HG02970 (cell line): Measurements from ENCODE around the gene GALNT7.

Source experiments
- ATAC-seq: cut with Tn5 transposase; IDR thresholded peaks from one replicate; pipeline ENCODE4 v1.9.1; 2021; ENCODE audit warnings: mild to moderate bottlenecking, moderate library complexity, moderate number of reproducible peaks; ENCODE audit not compliant: unreplicated experiment, low FRiP score

The GALNT7 gene

DNA sequence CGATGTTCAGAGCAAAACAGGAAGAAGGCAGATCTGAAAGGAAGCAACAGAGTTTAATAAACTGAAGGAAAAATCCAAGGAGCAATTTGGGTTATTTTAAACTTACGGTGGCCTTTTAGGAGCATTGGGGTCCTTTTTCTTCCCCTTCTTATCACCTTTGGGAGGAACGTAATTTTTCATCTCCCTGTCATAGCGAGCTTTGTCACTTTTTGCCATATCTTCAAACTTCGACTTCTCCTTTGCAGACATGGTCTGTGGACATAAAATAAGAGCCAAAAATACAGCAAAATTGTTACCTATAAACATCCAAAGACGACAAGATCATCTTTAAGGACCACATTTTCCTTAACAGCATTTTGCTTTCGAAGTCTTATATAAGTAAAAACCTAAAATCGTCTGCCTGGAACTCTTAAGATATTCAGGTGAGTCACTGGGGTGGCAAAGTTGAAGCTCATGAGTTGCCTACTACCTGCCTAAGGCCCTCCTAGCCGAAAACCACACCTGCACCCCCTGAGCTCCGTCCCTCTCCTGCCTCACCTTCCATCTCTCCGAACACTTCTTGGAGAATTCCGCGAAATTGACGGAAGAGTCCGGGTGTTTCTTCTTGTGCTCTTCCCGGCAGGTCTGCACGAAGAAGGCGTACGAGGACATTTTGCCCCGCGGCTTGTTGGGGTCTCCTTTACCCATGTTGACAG is 164.5 kb downstream of the GALNT7 start:
- ATAC-seq = no peak

GRCh38 chr4:173333658-173334084 is 165.1 kb downstream of the GALNT7 start:
- ATAC-seq = no peak

- peak; percentile 96 for ATAC-seq
These were observed 165.7 kb downstream of the GALNT7 start, which contains the start of gene HMGB2 for GRCh38 chr4:173334085-173334890. HMGB2 (minus strand) TSS chr4:173334358; CDS start chr4:173333649, 709 bp downstream.

DNA sequence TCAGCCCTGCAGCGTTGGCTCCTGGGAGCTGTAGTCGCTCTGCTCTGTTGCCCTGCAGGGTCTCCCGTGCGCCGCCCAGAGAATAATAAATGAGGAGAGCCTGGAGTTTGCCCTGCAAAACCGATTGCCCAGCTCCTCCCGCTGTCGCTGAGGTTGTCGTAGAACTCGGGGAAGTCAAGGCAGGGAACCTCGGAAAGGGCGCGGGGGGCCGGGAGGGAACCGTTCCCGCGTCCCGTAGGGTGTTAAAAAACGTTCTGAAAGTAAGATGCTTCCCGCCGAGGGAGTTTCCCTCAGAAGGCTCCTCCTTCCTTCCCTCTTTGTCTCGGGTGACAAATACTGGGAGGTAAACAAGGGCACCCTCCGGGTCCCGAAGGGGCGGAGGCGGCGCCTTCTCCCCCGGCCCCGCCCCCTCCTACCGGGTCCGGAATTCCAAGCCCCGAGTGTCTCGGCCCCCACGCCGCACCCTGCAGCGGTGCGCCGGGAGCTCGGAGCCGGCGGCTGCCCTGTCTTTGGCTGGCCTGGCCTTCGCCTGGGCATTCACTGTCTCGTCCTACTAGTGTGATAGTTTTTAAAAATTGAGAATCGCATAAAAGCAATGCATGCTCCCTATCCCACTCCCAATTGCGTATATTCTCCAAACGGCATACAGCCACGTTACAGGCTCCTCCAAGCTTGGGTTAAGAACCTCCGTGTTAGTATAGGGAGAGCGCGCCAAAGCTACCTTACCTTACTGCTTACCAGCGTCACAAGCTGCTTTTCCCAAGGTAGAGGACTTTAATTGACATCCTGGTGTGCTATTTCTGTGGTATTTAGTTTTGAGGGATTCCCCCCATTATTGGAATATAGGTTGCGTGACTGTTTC is 166.5 kb downstream of the GALNT7 start:
- peak; percentile 29 for ATAC-seq

GRCh38 chr4:173337463-173337862 is 168.9 kb downstream of the GALNT7 start:
- no peak for ATAC-seq

DNA sequence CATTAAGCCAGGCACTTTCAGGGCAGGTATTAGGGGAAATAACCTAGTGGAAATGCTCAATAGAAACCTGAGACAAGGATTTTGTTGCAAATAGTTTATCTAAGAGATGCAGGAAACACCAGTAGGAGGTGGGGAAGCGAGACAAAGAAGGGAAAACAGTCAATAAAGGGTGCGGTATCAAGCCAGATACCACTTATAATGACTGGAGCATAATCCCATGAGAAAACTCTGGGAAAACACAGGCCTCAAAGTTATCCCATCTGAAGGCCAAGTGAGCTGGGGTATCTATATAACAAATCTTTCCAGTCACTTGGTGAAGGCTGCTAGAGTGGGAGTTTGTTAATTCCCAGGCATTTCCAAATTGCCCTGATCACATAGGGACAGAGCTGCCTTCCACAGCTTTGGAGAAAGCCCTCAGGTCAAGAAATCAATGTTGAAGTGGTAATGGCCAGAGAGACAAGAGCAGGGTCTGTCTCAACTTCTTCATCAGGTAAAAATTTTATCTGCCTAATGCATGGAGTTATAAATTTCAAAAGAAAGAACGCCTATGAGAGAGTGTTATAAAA is 175.3 kb downstream of the GALNT7 start:
- no peak for ATAC-seq

DNA sequence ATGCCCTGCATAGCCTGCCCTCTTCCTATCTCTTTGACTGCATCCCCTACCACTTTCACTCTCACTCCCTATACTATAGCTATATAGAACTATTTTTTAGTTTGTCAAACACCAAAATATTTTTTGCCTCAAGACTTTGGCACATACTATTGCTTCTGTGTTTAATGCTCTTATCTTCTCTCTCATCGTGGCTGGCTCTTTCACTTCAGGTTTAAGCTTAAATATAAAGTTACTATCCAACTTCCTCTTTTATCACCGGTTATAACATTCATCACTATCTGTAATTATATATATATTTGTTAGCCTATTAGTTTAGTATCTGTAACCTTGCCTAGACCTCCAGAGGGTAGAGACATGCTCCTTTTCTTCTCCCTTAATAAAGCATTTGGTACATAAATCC is 177.0 kb downstream of the GALNT7 start:
- no peak for ATAC-seq

DNA sequence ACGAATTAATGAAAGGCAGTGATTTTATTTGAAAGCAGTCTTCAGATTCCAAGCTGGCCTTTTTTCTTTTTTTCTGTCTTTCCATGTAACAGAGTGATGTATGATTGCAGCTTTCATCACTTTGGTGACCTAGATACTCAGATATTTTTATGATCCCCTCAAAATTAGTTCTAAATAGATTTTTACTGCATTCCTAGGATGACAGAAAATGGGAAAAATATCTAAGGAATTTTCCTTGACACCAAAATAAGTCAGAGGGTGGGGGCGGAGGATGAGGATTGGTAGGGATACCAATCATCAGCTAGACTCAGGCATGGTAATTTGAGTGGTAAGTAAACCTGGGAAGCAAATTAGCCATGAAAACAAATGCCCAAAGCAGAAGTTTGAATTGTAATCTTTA is 177.5 kb downstream of the GALNT7 start:
- ATAC-seq = no peak

DNA sequence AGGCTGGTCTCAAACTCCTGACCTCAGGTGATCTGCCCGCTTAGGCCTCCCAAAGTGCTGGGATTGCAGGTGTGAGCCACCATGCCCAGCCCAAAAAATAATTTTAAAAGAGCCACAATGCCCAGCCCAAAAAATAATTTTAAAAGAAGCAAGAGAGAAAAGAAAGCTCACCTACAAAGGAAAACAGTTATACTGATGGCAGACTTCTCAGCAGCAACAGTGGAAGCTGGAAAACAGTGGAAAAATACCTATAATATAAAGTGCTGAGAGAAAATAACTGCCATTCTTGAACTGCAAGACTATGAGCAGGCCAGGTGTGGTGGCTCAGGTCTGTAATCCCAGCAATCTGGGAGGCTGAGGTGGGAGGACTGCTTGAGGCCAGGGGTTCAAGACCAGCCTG is 178.9 kb downstream of the GALNT7 start:
- no peak for ATAC-seq

GRCh38 chr4:173357939-173358338 is 189.3 kb downstream of the GALNT7 start:
- no peak for ATAC-seq

DNA sequence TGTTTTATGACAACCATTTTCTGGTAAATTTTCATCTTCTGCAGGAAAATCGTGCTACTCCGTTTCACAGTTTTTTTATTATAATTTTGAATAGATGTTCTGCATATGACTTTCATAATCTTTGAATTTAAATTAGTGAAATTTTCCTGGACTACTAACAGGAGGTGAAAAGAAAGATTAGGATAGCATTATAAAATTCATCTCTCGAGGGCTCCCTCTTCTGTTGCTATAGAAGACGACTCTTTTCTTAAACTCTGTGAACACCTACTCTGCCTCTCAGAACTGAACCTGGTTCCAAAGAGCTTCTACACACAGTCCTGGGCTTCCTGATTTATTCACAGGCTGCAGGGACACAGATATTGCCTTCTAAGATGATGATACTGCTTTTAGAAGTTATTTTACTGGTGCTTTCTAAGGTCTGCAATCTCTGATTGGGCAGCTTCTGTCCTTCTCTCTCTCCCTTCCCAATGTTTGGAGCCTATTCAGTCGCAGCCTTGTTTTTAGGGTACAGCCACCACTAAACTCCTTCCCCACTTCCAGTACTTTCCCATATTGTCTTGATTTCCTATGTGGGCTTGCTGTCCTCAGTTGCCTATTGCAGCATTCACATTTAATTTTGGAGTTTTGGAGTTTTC is 192.1 kb downstream of the GALNT7 start:
- no peak for ATAC-seq

DNA sequence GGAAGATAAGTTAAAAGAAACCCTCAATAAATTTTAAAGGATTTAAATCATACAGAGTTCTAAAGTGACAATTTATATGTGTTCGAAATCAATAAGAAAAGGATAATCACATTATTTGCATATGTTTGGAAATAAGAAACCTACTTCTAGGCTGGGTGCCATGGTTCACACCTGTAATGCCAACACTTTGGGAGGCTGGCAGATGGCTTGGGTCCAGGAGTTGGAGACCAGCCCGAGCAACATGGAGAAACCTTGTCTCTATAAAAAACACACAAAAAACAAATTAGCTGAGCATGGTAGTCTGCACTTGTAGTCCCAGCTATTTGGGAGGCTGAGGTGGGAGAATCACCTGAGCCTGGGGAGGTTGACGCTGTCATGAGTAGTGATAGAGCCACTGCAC is 194.1 kb downstream of the GALNT7 start:
- no peak for ATAC-seq

DNA sequence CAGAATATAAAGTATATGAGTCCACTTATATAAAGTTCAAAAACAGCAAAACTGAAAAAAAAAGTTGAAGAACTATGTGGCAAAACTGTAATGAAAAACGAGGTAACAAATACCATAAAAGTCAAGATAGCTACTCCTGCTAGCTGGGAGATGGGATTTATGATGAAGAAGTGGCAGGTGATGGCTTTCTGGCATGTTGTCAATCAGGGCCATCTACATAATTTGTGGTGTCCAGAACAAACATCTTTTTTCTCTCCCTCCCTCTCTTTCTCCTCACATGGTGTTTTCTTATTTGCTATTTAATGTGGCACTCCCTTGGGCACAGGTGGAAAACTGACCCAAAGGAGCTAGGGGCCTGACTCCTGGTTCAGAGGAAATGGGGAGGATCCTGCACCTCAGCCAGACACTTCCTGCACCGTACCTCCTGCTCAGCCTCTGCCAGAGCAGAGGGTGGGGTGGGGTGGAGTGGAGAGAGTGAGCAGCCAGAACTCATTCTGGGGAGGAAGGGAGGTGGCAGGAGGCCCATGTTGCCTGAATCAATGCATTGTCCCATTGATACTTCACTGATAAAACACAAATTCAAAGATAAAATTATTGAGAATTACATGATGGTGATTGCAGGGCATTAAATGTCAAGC is 196.9 kb downstream of the GALNT7 start:
- no peak for ATAC-seq

- ATAC-seq = no peak
These were observed 198.7 kb downstream of the GALNT7 start for GRCh38 chr4:173367285-173367684.

DNA sequence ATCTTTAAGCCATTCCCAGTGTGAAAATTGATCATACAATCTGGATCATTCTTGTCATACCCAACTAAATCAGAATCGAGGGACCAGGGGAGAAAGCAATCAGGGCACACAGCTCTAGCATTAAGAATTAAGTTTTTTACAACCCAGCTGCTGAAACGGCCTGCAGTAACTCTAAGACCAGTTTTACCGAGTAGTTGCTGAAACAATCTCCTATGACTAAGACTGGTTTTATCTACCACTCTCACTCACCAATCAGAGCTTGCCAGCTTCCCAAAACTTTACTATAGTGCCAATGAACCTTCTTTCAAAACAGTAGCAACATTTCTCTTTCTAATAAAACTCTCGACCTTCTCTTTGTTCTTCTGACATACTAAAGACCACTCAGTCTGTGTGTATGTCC is 199.3 kb downstream of the GALNT7 start:
- ATAC-seq = no peak

DNA sequence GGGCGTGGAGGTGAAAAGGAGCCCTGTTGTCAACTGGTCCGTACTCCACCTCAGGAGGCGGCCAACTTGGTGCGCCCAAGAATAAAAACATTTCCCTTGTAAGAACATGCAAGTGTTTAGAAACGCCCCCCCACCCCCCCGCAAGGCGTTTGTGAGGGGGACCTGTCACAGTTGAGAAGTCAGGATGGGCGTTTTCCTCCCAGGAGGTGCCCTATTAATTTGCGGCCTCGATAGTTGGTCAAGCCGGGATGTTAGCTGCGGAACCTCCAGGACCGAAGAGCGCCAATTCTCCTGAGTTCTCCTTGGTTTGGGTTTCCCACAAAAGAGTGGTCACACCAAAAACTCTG is 201.5 kb downstream of the GALNT7 start:
- peak; percentile 3 for ATAC-seq

DNA sequence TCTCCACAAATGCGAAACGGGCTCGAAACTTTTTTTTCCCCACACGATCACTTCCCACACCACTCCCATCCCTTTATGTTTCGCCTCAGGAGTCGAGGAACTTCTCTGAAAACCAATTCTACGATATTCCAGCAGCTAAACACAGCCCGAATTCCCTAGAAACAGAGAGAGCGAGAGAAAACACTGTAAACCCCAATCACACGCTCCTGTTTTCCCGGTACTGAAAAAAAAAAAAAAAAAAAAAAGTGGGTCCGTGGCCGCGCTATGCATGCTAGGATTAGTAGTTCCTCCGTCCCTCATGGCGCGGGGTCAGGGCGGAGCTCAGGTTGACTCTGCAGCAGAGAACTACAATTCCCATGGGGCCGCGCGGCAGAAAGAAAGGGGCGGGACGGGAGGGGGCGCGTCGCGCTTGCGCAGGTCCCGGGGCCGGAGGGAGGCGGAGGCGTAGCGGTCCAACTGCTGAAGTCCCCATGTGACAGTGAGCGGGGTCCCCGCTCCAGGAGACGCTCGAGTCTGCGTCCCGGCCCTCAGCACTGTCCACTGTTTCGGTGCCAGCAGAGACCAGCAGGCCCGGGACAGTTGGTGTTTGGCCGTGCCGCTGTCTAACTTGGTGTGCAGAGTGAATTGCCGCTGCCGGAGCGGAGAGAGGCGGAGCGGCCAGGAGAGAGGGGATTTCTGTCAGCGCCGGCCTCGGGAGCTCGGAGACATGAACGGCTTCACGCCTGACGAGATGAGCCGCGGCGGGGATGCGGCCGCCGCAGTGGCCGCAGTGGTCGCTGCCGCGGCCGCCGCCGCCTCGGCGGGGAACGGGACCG is 202.1 kb downstream of the GALNT7 start, which contains the start of gene SAP30:
SAP30 (plus strand) TSS at position 478 of the 815 bp plus-strand sequence; CDS start at position 707, 229 bp downstream.
- ATAC-seq = peak; percentile 65

DNA sequence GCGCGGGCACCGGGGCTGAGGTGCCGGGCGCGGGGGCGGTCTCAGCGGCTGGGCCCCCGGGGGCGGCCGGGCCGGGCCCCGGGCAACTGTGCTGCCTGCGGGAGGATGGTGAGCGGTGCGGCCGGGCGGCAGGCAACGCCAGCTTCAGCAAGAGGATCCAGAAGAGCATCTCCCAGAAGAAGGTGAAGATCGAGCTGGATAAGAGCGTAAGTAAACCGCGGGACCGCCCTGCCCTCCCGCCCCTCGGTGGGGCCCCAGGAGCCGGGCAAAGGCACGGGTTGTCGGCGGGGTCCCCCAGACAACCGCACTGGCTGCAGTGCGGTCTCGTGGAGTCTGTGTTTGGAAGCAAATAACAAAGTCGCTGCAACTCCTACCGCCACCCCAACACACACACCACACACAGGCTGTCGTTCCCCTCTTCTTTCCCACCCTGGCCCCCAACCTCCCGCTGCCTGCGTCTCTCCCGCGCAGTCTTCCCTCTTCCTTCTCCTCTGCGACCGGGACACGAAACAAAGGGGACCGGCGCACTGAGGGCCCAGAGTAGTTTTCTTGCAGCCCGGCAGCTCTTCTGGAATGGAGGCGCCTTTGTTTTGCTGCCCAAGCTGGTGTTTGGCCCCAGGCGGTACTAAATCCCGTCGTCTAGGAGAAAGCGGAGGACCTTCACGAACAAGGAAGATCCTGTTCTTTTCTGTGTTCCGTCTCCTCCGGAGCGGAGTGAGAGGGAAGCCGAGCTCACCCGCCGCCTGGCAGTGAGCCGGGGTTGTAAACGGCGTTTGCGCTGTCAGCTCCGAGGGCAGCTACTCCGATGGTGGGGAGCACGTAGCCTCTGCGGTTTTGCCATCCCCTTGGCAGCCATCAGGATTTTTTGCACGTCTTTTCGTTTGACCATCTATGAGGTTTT is 202.9 kb downstream of the GALNT7 start:
- ATAC-seq = peak; percentile 32
